Peyer's patch (tissue), 4 donors: Measurements from ENCODE around the gene TMEM131L. TPM values are rescaled to one million over a fixed set of nuclear protein-coding genes. Genes with fewer than 3 reads are reported as not detected.
"Not testable (repeated sequence)": the region's sequence is repeated elsewhere in the genome, so short reads cannot be mapped to it uniquely, and the experiment has no call there.

ENCODE experiments used
- DNase-seq, 3 donors: peaks; one replicate each; pipeline ENCODE4 v3.0.0-alpha.2; 2017 to 2019
- H3K27ac ChIP-seq, 4 donors: fragments of 200-600 bp; sonication (generic); one replicate each; pipeline ENCODE4 v1.5.1; 2016 to 2019
- H3K27me3 ChIP-seq, 2 donors: fragments of 200-600 bp; sonication (generic); one replicate each; pipeline ENCODE4 v1.5.1; 2019
- H3K36me3 ChIP-seq, 3 donors: fragments of 200-600 bp; sonication (generic); one replicate each; pipeline ENCODE4 v1.5.1; 2016 to 2019
- H3K4me1 ChIP-seq, 4 donors: fragments of 200-600 bp; sonication (generic); one replicate each; pipeline ENCODE4 v1.5.1; 2016 to 2019
- H3K4me3 ChIP-seq, 4 donors: fragments of 200-600 bp; sonication (generic); 1 replicate in 3 of 4; 2 replicates in 1 of 4; pipeline ENCODE4 v1.5.1; 2016 to 2019; ENCODE audit warnings: mild to moderate bottlenecking in 1 of 4
- H3K9me3 ChIP-seq, 4 donors: fragments of 200-600 bp; sonication (generic); one replicate each; pipeline ENCODE4 v1.5.1; 2016 to 2019; ENCODE audit warnings: mild to moderate bottlenecking in 1 of 4
- CTCF ChIP-seq, 6 experiments: fragments of 450-650 bp in 4 of 6; fragments of 200-600 bp in 2 of 6; sonication (generic) in 1 of 6; IDR thresholded peaks; one replicate each; pipeline ENCODE4 v1.5.1; 2017 to 2019; ENCODE audit warnings: antibody characterized with exemption in 6 of 6, mild to moderate bottlenecking in 3 of 6, moderate library complexity in 1 of 6
- POLR2A ChIP-seq, 2 donors: fragments of 450-650 bp; IDR thresholded peaks; one replicate each; pipeline ENCODE4 v1.5.1; 2017; ENCODE audit warnings: antibody characterized with exemption in 2 of 2, mild to moderate bottlenecking in 2 of 2, moderate library complexity in 2 of 2
- total RNA-seq, 4 donors: library from RNA; depleted of rRNA; stranded (reverse); fragments of >200 nt; gene quantifications; one replicate each; pipeline ENCODE4 v1.1.0, GENCODE V29; 2016

The TMEM131L gene
- total RNA-seq, 4 donors from 2014 or later, result 5.2 to 54.5 (median 7.0) TPM

GRCh38 chr4:153506341-153507309 lies 40.5 kb downstream of the TMEM131L start:
- H3K4me3 ChIP-seq, result no peak overlapping the region
- no peaks in the 10 kb centered on the region for H3K27me3 ChIP-seq
- DNase-seq, result no peak
- H3K36me3 ChIP-seq, result no peaks in the 10 kb centered on the region
- TF ChIP-seq CTCF (IDR thresholded peaks at IDR 0.05) (no peak), POLR2A (IDR thresholded peaks at IDR 0.05) (no peak)
- H3K4me1 ChIP-seq, result no peaks in the 10 kb centered on the region
- H3K27ac ChIP-seq, result no peak overlapping the region
- no peaks in the 10 kb centered on the region for H3K9me3 ChIP-seq

- Histone ChIP-seq H3K27me3 (no peaks in the 10 kb centered on the region), H3K9me3 (no peaks in the 10 kb centered on the region), H3K27ac (no peak overlapping the region), H3K4me1 (no peaks in the 10 kb centered on the region), H3K4me3 (no peak overlapping the region), H3K36me3 (no peaks in the 10 kb centered on the region)
- TF ChIP-seq CTCF (IDR thresholded peaks at IDR 0.05) (no peak), POLR2A (IDR thresholded peaks at IDR 0.05) (no peak)
- DNase-seq, result no peak
Measured at GRCh38 chr4:153507310-153508073, 41.3 kb downstream of the TMEM131L start.

GRCh38 chr4:153509212-153509611 lies 43.1 kb downstream of the TMEM131L start:
- H3K27ac ChIP-seq, H3K27me3 ChIP-seq, H3K4me3 ChIP-seq, H3K36me3 ChIP-seq, H3K4me1 ChIP-seq, H3K9me3 ChIP-seq, DNase-seq: not testable (repeated sequence)

GRCh38 chr4:153509724-153510123 lies 43.6 kb downstream of the TMEM131L start:
- DNase-seq, result no peak
- H3K4me3 ChIP-seq, result no peak overlapping the region
- no peak overlapping the region for H3K27ac ChIP-seq
- no peaks in the 10 kb centered on the region for H3K9me3 ChIP-seq
- no peaks in the 10 kb centered on the region for H3K4me1 ChIP-seq
- H3K27me3 ChIP-seq, result no peaks in the 10 kb centered on the region
- no peaks in the 10 kb centered on the region for H3K36me3 ChIP-seq
- TF ChIP-seq POLR2A (IDR thresholded peaks at IDR 0.05), result no peak
- no peak for TF ChIP-seq CTCF (IDR thresholded peaks at IDR 0.05)

DNA sequence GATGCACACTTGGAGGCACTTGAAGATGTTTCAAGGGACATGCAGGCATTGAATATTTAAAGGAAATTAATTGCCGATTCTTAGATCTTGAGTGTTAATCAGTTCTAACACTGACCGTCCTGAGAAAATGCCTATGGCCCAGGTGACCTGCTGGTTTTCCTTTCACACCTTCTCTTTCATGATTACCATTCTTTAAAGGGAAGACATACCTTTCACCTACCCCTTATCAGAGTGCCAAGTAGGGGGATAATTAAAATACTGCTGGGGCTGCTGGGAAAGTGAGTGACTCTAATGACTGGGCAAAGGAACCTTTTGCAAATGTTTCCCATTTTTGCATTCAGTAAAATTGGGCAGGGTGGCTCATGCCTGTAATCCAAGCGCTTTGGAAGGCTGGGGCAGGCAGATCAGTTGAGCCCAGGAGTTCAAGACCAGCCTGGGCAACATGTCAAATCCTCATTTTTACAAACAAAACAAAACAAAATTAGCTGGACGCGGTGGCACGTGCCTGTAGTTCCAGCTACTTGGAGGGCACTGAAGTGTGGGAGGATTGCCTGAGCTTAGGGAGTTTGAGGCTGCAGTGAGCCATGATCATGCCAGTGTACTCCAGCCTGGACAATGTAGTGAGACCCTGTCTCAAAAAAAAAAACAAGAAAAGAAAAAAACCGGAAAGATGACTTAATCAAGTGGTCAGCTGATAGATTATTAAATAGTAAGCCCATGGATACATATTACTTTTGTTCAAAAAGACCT lies 44.3 kb downstream of the TMEM131L start:
- no peak overlapping the region for H3K4me3 ChIP-seq
- no peak for DNase-seq
- TF ChIP-seq CTCF (IDR thresholded peaks at IDR 0.05) (no peak), POLR2A (IDR thresholded peaks at IDR 0.05) (no peak)
- no peaks in the 10 kb centered on the region for H3K9me3 ChIP-seq
- no peak overlapping the region for H3K27ac ChIP-seq
- H3K27me3 ChIP-seq, result no peaks in the 10 kb centered on the region
- H3K4me1 ChIP-seq, result no peaks in the 10 kb centered on the region
- H3K36me3 ChIP-seq, result no peaks in the 10 kb centered on the region
